Kidney capillary endothelial cell (primary cell): ENCODE data around the gene PCDHA5.
"Not testable (repeated sequence)": the region's sequence is repeated elsewhere in the genome, so short reads cannot be mapped to it uniquely, and the experiment has no call there.

Experiments
- DNase-seq: peaks from one replicate; pipeline ENCODE4 v3.0.0-alpha.2; 2018; ENCODE audit warnings: low spot score

Gene PCDHA5

GRCh38 chr5:140821375-140822280 lies at the start of gene PCDHA5:
TSS of gene PCDHA5 (plus strand) at chr5:140821613.
- DNase-seq, result no peak

- DNase-seq, result no peak
Observed at GRCh38 chr5:140780512-140780911, 40.9 kb upstream of the PCDHA5 start.

GRCh38 chr5:140785905-140786686 lies 35.3 kb upstream of the PCDHA5 start, which contains the start of gene PCDHA1:
TSS of gene PCDHA1 (plus strand) at chr5:140786140.
- no peak for DNase-seq

DNA sequence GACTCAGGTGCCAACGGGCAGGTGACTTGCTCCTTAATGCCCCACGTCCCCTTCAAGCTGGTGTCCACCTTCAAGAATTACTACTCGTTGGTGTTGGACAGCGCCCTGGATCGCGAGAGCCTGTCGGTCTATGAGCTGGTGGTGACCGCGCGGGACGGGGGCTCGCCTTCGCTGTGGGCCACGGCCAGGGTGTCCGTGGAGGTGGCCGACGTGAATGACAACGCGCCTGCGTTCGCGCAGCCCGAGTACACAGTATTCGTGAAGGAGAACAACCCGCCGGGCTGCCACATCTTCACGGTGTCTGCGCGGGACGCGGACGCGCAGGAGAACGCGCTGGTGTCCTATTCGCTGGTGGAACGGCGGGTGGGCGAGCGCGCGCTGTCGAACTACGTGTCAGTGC lies 34.0 kb upstream of the PCDHA5 start:
- not testable (repeated sequence) for DNase-seq

- DNase-seq, result not testable (repeated sequence)
Observed at GRCh38 chr5:140787849-140788504, 33.4 kb upstream of the PCDHA5 start.

GRCh38 chr5:140791089-140791488 lies 30.3 kb upstream of the PCDHA5 start:
- DNase-seq, result no peak

- DNase-seq, result no peak
Observed at GRCh38 chr5:140794595-140795258, 26.7 kb upstream of the PCDHA5 start, which contains the start of gene PCDHA2. TSS of gene PCDHA2 (plus strand) at chr5:140794852.

DNA sequence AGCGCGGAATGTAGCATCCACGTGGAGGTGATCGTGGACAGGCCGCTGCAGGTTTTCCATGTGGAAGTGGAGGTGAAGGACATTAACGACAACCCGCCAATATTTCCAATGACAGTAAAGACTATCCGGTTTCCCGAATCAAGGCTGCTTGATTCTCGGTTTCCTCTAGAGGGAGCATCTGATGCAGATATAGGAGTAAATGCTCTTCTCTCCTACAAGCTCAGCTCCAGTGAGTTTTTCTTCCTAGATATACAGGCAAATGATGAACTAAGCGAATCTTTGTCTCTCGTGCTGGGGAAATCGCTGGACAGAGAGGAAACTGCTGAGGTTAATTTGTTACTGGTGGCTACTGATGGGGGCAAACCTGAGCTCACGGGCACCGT lies 26.2 kb upstream of the PCDHA5 start:
- DNase-seq, result no peak

DNA sequence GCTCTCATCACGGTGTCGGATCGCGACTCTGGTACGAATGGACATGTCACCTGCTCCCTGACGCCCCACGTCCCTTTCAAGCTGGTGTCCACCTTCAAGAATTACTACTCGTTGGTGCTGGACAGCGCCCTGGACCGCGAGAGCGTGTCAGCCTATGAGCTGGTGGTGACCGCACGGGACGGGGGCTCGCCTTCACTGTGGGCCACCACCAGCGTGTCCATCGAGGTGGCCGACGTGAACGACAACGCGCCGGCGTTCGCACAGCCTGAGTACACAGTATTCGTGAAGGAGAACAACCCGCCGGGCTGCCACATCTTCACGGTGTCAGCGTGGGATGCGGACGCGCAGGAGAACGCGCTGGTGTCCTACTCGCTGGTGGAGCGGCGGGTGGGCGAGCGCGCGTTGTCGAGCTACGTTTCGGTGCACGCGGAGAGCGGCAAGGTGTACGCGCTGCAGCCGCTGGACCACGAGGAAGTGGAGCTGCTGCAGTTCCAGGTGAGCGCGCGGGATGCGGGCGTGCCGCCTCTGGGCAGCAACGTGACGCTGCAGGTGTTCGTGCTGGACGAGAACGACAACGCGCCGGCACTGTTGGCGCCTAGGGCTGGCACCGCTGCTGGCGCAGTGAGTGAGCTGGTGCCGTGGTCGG lies 25.2 kb upstream of the PCDHA5 start:
- not testable (repeated sequence) for DNase-seq

DNA sequence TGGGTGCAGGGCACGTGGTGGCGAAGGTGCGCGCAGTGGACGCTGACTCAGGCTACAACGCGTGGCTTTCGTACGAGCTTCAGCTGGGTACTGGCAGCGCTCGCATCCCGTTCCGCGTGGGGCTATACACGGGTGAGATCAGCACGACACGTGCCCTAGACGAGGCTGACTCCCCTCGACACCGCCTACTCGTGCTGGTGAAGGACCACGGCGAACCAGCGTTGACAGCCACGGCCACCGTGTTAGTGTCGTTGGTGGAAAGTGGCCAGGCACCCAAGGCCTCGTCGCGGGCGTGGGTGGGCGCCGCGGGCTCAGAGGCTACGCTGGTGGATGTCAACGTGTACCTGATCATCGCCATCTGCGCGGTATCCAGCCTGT lies 24.7 kb upstream of the PCDHA5 start:
- DNase-seq, result no peak

DNA sequence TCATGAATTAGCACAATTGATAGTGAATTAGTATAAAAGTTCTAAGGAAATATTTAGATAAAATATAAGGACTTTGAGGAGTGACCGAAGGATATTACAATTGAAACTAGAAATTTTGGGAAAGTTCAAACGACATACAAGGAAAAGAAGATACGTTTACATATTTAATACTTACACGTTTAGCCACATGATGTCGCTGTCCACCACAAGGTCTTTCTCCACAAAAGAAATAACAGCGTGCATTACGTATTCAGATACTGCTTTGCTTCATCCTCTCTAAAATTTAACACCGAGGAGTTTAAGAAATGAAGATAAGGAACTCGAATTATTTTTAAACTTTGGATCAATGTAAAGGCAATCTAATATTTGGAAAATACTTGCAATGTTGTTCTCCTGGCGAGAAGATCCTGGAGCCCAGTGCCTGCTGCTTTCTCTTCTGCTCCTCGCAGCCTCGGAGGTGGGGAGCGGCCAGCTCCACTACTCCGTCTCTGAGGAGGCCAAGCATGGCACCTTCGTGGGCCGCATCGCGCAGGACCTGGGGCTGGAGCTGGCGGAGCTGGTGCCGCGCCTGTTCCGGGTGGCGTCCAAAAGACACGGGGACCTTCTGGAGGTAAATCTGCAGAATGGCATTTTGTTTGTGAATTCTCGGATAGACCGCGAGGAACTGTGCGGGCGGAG lies 20.5 kb upstream of the PCDHA5 start, which contains the start of gene PCDHA3:
Gene PCDHA3, plus strand, starts transcription at position 242 of the 678 bp plus-strand sequence.
- no peak for DNase-seq

DNA sequence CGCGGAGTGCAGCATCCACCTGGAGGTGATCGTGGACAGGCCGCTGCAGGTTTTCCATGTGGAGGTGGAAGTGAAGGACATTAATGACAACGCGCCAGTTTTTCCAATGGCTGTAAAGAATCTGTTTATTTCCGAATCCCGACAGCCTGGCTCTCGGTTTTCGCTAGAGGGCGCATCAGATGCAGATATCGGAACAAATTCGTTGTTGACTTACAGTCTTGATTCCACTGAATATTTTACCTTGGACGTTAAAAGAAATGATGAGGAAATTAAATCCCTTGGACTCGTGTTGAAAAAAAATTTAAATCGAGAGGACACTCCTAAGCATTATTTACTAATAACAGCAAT lies 19.9 kb upstream of the PCDHA5 start:
- no peak for DNase-seq

- DNase-seq, result not testable (repeated sequence)
Observed at GRCh38 chr5:140802381-140802780, 19.0 kb upstream of the PCDHA5 start.

DNA sequence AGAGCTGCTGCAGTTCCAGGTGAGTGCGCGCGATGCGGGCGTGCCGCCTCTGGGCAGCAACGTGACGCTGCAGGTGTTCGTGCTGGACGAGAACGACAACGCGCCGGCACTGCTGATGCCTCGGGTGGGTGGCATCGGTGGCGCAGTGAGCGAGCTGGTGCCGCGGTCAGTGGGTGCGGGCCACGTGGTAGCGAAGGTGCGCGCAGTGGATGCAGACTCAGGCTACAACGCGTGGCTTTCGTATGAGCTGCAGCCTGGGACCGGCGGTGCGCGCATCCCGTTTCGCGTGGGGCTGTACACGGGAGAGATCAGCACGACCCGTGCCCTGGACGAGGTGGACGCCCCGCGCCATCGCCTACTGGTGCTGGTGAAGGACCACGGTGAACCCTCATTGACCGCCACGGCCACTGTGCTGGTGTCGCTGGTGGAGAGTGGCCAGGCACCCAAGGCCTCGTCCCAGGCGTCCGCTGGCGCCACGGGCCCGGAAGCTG lies 18.6 kb upstream of the PCDHA5 start:
- DNase-seq, result no peak

DNA sequence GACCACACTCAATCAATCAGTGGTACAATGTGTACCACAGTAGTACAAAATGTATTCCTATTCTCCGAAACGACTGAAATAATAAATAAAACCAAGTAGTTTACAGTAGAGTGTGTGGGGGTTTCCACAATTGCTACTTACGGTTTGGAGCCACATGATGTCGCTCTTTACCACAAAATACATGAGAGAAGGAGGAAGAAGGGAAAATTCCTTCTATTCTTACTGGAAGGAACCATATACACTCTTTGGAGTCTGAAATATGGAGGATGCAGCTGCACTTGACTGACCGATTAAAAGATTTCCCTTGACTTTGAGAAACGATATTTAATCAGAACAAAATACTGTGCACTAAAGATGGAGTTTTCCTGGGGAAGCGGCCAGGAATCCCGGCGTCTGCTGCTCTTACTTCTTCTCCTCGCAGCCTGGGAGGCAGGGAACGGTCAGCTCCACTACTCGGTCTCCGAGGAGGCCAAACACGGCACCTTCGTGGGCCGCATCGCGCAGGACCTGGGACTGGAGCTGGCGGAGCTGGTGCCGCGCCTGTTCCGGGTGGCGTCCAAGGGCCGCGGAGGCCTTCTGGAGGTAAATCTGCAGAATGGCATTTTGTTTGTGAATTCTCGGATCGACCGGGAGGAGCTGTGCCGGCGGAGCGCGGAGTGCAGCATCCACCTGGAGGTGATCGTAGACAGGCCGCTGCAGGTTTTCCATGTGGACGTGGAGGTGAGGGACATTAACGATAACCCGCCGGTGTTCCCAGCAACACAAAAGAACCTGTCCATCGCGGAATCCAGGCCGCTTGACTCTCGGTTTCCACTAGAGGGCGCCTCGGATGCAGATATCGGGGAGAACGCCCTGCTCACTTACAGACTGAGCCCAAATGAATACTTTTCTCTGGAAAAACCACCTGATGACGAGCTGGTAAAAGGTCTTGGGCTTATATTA lies 14.3 kb upstream of the PCDHA5 start, which contains the start of gene PCDHA4:
Gene PCDHA4, plus strand, starts transcription at position 235 of the 942 bp plus-strand sequence.
- no peak for DNase-seq

- not testable (repeated sequence) for DNase-seq
Observed at GRCh38 chr5:140808241-140808888, 13.0 kb upstream of the PCDHA5 start.

DNA sequence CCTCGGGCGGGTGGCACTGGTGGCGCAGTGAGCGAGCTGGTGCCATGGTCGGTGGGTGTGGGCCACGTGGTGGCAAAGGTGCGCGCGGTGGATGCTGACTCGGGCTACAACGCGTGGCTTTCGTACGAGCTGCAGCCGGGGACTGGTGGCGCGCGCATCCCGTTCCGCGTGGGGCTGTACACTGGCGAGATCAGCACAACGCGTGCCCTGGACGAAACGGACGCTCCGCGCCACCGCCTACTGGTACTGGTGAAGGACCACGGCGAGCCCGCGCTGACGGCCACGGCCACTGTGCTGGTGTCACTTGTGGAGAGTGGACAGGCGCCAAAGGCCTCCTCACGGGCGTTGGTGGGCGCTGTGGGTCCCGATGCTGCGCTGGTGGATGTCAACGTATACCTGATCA lies 12.5 kb upstream of the PCDHA5 start:
- DNase-seq, result no peak

DNA sequence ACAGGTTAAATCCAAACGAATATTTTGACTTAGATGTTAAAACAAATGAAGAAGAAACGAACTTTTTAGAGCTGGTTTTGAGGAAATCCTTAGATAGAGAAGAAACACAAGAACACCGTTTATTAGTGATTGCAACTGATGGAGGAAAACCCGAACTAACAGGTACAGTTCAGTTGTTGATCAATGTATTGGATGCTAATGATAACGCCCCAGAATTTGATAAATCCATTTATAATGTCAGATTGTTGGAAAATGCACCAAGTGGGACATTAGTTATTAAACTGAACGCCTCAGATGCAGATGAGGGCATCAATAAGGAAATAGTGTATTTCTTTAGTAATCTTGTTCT lies 842 bp downstream of the PCDHA5 start:
- no peak for DNase-seq

DNA sequence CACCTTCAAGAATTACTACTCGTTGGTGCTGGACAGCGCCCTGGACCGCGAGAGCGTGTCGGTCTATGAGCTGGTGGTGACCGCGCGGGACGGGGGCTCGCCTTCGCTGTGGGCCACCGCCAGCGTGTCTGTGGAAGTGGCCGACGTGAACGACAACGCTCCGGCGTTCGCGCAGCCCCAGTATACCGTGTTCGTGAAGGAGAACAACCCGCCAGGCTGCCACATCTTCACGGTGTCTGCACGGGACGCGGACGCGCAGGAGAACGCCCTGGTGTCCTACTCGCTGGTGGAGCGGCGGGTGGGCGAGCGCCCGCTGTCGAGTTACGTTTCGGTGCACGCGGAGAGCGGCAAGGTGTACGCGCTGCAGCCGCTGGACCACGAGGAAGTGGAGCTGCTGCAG lies 1.6 kb downstream of the PCDHA5 start:
- not testable (repeated sequence) for DNase-seq
